GM12875 (cell line): ENCODE data around the gene SEPTIN10.

Experiments used
- H3K4me3 ChIP-seq: one replicate; pipeline ENCODE4 v1.5.1; 2011; ENCODE audit warnings: low read depth, low read length, control low read depth
- CTCF ChIP-seq: IDR thresholded peaks from 2 replicates; pipeline ENCODE4 v1.5.1; 2011; ENCODE audit warnings: low read depth, mild to moderate bottlenecking, control low read depth, inconsistent platforms, low read length, moderate library complexity, borderline replicate concordance; ENCODE audit not compliant: insufficient read depth

Gene SEPTIN10

DNA sequence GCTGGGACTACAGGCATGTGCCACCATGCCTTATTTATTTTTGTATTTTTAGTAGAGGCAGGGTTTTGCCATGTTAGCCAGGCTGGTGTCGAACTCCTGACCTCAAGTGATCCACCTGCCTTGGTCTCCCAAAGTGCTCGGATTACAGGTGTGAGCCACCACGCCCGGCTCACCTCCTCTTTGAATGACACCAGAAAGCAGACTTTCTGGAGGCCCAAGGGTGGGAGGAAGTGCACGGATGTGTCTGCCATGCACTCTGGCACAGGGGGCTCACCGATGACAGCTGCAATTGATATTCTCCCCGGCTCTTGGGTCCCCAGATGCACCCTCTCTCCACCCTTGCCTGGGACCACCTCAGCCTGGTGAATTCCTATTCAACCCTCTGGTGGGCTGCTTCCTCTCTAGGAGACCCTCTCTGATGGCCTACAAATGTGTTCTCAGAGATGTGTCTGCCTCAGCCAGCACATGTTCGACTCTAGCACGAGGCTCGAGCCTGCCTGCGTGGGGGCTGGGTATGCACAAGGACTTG lies 87.3 kb downstream of the SEPTIN10 start:
- no peak overlapping the region for H3K4me3 ChIP-seq
- TF ChIP-seq CTCF = no peak

- no peak overlapping the region for H3K4me3 ChIP-seq
- TF ChIP-seq CTCF = no peak
These were observed 87.9 kb downstream of the SEPTIN10 start for GRCh38 chr2:109525836-109526235.

DNA sequence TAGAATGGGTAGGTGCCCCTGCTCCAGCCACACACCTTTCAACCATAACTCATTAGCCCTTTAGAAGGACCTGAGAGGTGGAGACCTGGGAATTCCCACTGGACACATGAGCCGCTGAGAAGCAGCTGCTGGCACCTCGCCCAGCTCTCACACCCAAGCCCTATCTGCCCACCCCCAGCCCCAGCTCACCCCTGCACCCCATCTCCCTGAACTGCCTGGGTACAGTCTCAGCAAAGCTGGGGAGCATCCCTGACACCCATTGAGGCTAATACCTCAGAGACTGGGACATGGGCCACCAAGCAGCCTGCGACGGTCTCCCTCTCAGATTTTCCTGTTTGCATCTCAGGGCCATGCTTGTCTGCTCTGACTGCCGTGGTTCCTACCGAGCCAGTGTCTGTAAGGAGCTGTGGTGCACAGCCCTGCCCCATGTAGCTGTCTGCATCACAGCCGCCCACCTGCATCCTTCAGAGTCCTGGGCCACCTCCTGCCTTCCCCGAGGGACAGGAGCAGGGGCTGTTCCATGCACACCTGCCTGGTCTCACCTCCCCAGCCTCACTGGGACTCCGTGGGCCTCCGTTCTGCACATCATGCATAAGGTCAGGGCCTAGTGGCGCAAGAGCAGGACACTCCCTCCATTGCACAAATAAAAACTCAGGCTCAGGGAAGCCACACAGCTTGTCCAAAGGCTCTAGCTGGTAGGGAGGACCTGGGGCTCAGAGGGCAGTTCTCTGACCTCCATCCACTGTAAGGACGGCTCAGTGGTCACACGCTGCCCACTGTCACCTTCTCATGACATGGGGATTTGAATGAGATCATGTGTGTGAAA lies 90.0 kb downstream of the SEPTIN10 start:
- no peak for TF ChIP-seq CTCF
- no peak overlapping the region for H3K4me3 ChIP-seq

- TF ChIP-seq CTCF = no peak
- no peak overlapping the region for H3K4me3 ChIP-seq
These were observed 90.6 kb downstream of the SEPTIN10 start for GRCh38 chr2:109523121-109523520.

- TF ChIP-seq CTCF = no peak
- no peak overlapping the region for H3K4me3 ChIP-seq
These were observed 91.7 kb downstream of the SEPTIN10 start for GRCh38 chr2:109522063-109522374.

GRCh38 chr2:109521233-109522062 lies 92.3 kb downstream of the SEPTIN10 start:
- no peak overlapping the region for H3K4me3 ChIP-seq
- no peak for TF ChIP-seq CTCF
